Body of pancreas (tissue), 4 donors: ENCODE results near the gene PBOV1. TPM values are rescaled to one million over a fixed set of nuclear protein-coding genes. Genes with fewer than 3 reads are reported as not detected.

ENCODE experiments used
- ATAC-seq: fragments of 150-250 bp; one replicate; pipeline ENCODE4 v1.9.1; 2016
- DNase-seq, 4 donors: peaks; one replicate each; pipeline ENCODE4 v3.0.0-alpha.2; 2019
- H3K27ac ChIP-seq, 4 donors: fragments of 200-600 bp; sonication (generic); 1 replicate in 3 of 4; 2 replicates in 1 of 4; pipeline versions ENCODE4 v1.5.1 to v1.6.1; 2016 to 2019; ENCODE audit warnings: mild to moderate bottlenecking in 1 of 4, mixed read lengths in 1 of 4, moderate library complexity in 1 of 4
- H3K27me3 ChIP-seq, 2 donors: fragments of 200-600 bp; sonication (generic); one replicate each; pipeline ENCODE4 v1.6.0; 2016; ENCODE audit warnings: mild to moderate bottlenecking in 1 of 2
- H3K36me3 ChIP-seq, 2 donors: fragments of 200-600 bp; sonication (generic); replicated peaks in 1 of 2; 2 replicates each; pipeline ENCODE4 v1.5.1; 2016; ENCODE audit warnings: low read depth in 2 of 2; ENCODE audit not compliant: insufficient read depth in 1 of 2
- H3K4me1 ChIP-seq: fragments of 200-600 bp; sonication (generic); one replicate; pipeline ENCODE4 v1.6.0; 2016
- H3K4me3 ChIP-seq, 2 donors: fragments of 200-600 bp; sonication (generic); 1 replicate in 1 of 2; 2 replicates in 1 of 2; pipeline ENCODE4 v1.5.1; 2016 to 2019
- H3K9me3 ChIP-seq, 3 donors: fragments of 200-600 bp; sonication (generic); 1 replicate in 2 of 3; 2 replicates in 1 of 3; pipeline ENCODE4 v1.5.1; 2016
- POLR2A ChIP-seq, 3 donors: fragments of 450-650 bp; IDR thresholded peaks; one replicate each; pipeline ENCODE4 v1.6.1; 2016; ENCODE audit warnings: antibody characterized with exemption in 3 of 3, mild to moderate bottlenecking in 2 of 3
- WGBS, 2 donors: methylation state at CpG; one replicate each; pipeline ENCODE4 v1.1.5; 2017; 5-methylcytosine and 5-hydroxymethylcytosine counted together
- intact Hi-C: fragments of 100-400 bp; cut with DNase I; formaldehyde crosslinking; loops from one replicate; pipeline ENCODE4 v1.15.1; 2023
- total RNA-seq, 2 donors: library from RNA; depleted of rRNA; stranded (reverse); fragments of >200 nt; gene quantifications; one replicate each; pipeline ENCODE4 v1.1.0, GENCODE V29; 2016
- TF ChIP-seq, protein P1 (sequence below), 7 experiments: fragments of 450-650 bp in 4 of 7; fragments of 200-600 bp in 3 of 7; sonication (generic) in 3 of 7; IDR thresholded peaks; one replicate each; pipeline ENCODE4 v1.5.1; 2016 to 2019; ENCODE audit warnings: antibody characterized with exemption in 7 of 7

PBOV1 gene
- not detected for total RNA-seq

DNA sequence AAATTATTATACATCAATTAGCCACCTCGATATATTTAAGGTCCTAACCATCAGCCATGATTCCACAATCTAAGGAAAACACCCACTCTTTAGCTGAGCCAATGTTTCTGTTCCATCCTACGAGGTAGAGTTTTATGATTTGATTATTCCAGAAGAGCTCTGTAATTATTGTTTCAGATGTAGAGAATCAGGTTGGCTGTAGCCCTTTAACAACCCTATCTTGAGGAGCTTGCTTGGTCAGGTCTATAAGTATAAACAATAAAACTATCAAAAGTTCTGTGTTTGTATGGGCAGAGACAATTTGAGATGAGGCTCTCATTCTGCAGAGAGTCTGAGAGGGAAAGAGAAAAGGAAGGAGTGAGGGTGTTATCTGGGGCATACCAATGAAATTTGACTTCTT lies at the start of gene PBOV1:
TSS of gene PBOV1 (minus strand) at position 43 of the 400 bp plus-strand sequence. CDS start 96 bp downstream, outside the sequence.
- DNase-seq (no peak), ATAC-seq (no peak)
- no peaks in the 10 kb centered on the region for H3K4me1 ChIP-seq
- H3K27me3 ChIP-seq, result no peaks in the 10 kb centered on the region
- H3K27ac ChIP-seq, result no peak within 1 kb of the TSS
- H3K36me3 ChIP-seq, result no peaks in the 10 kb centered on the region
- 77 to 78% methylated on average over 2 of the region's 2 CpGs for WGBS, 2 donors
- intact Hi-C loops, result no loop called here
- TF ChIP-seq, protein P1, sequence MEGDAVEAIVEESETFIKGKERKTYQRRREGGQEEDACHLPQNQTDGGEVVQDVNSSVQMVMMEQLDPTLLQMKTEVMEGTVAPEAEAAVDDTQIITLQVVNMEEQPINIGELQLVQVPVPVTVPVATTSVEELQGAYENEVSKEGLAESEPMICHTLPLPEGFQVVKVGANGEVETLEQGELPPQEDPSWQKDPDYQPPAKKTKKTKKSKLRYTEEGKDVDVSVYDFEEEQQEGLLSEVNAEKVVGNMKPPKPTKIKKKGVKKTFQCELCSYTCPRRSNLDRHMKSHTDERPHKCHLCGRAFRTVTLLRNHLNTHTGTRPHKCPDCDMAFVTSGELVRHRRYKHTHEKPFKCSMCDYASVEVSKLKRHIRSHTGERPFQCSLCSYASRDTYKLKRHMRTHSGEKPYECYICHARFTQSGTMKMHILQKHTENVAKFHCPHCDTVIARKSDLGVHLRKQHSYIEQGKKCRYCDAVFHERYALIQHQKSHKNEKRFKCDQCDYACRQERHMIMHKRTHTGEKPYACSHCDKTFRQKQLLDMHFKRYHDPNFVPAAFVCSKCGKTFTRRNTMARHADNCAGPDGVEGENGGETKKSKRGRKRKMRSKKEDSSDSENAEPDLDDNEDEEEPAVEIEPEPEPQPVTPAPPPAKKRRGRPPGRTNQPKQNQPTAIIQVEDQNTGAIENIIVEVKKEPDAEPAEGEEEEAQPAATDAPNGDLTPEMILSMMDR (IDR thresholded peaks at IDR 0.05), result no peak
- TF ChIP-seq POLR2A (IDR thresholded peaks at IDR 0.05), result no peak
- no peaks in the 10 kb centered on the region for H3K9me3 ChIP-seq
- H3K4me3 ChIP-seq, result no peak within 1 kb of the TSS

DNA sequence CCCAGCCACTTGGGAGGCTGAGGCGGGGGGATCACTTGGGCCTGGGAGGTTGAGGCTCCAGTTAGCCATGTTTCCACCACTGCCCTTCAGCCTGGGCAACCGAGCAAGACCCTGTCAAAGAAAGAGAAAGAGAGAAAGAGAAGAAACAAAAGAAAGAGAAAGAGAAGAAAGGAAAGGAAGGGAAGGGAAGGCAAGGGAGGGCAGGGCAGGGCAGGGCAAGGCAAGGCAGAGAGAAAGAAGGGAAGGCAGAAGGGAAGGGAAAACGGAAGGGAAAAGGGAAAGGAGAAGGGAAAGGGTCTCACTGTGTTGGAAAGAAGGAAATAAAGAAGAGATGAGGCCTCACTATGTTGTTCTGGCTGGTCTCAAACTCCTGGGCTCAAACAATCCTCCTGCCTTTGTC lies 47.8 kb upstream of the PBOV1 start:
- ATAC-seq, result no peak
- intact Hi-C loops, result no loop called here
- H3K36me3 ChIP-seq, result peaks cover 0 to 3% of the 10 kb centered on the region in 2 donors

GRCh38 chr6:138264372-138264880 lies 46.1 kb upstream of the PBOV1 start:
- H3K9me3 ChIP-seq, result no peaks in the 10 kb centered on the region
- intact Hi-C loops, result no loop called here
- DNase-seq, result no peak
- no peaks in the 10 kb centered on the region for H3K27me3 ChIP-seq
- H3K4me1 ChIP-seq, result peaks cover 9% of the 10 kb centered on the region
- H3K27ac ChIP-seq, result no peak overlapping the region
- peaks cover 0 to 3% of the 10 kb centered on the region in 2 donors for H3K36me3 ChIP-seq
- no peak for ATAC-seq
- TF ChIP-seq POLR2A (IDR thresholded peaks at IDR 0.05), result no peak
- TF ChIP-seq, protein P1 (IDR thresholded peaks at IDR 0.05), result no peak
- H3K4me3 ChIP-seq, result no peak overlapping the region

More for the DNA sequence above, 47.8 kb upstream of the PBOV1 start:
- Histone ChIP-seq H3K27me3 (no peaks in the 10 kb centered on the region), H3K4me3 (no peak overlapping the region), H3K9me3 (no peaks in the 10 kb centered on the region), H3K4me1 (peaks cover 9% of the 10 kb centered on the region), H3K27ac (no peak overlapping the region)
- no peak for DNase-seq
- TF ChIP-seq, protein P1 (IDR thresholded peaks at IDR 0.05), result no peak
- TF ChIP-seq POLR2A (IDR thresholded peaks at IDR 0.05), result no peak
- 86 to 95% methylated on average over 3 of the region's 3 CpGs for WGBS, 2 donors

- peaks cover 13% of the 10 kb centered on the region for H3K4me1 ChIP-seq
- no peak for DNase-seq
- H3K27me3 ChIP-seq, result no peaks in the 10 kb centered on the region
- H3K36me3 ChIP-seq, result peaks cover 0 to 3% of the 10 kb centered on the region in 2 donors
- no peak overlapping the region for H3K4me3 ChIP-seq
- TF ChIP-seq, protein P1 (IDR thresholded peaks at IDR 0.05), result no peak
- no peak for TF ChIP-seq POLR2A (IDR thresholded peaks at IDR 0.05)
- intact Hi-C loops, result no loop called here
- WGBS, 2 donors, result 83 to 84% methylated on average over 4 of the region's 4 CpGs
- ATAC-seq, result no peak
- H3K9me3 ChIP-seq, result no peaks in the 10 kb centered on the region
- no peak overlapping the region for H3K27ac ChIP-seq
Measured at GRCh38 chr6:138263963-138264362, 45.7 kb upstream of the PBOV1 start.

DNA sequence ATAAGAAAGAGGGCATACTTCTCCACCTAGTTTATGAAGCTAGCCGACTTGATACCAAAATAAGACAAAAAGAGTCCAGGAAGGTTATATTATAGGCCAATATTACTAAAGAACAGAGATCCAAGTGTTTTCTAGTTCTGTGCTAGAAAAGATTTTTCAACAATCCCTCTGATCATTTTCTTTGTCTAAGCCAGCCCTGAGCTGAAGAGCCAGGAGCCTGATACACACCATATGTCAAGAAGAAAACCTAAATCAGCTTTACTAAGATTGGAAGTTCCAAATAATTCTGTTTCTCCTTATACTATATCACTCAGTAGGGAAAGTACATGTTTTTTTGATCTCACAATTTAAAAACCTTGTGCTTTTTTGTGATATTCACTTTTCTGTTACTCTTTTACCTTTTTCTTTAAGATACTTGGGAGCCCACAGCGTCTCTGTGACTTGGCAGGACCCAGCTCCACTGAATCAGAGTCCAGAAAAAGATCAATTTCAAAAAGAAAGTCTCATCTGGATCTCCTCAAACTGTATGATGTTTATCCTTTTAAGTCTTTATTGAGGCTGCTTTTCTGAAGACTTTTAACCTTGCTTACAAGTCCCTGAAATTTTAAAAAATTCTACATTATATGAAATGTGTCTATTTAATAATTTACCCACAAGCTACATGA lies 43.0 kb upstream of the PBOV1 start:
- H3K27ac ChIP-seq, result no peak overlapping the region
- no peak for ATAC-seq
- peaks cover 0 to 3% of the 10 kb centered on the region in 2 donors for H3K36me3 ChIP-seq
- H3K4me3 ChIP-seq, result no peak overlapping the region
- no peaks in the 10 kb centered on the region for H3K9me3 ChIP-seq
- H3K4me1 ChIP-seq, result peaks cover 6% of the 10 kb centered on the region
- no peaks in the 10 kb centered on the region for H3K27me3 ChIP-seq
- TF ChIP-seq, protein P1 (IDR thresholded peaks at IDR 0.05), result no peak
- no peak for TF ChIP-seq POLR2A (IDR thresholded peaks at IDR 0.05)
- 81% methylated on average over 2 of the region's 2 CpGs for WGBS, 2 donors
- DNase-seq, result no peak
- intact Hi-C loops, result no loop called here
